NCI-H460 (cell line): ENCODE measurements around the gene NRAP. TPM values are rescaled to one million over a fixed set of nuclear protein-coding genes. Genes with fewer than 3 reads are reported as not detected.

ENCODE experiments used
- total RNA-seq: library from RNA; depleted of rRNA; stranded (reverse); fragments of >200 nt; shearing (Covaris generic); gene quantifications from 2 replicates; pipeline ENCODE4 v1.2.3, GENCODE V29; 2014; rRNA removed

The NRAP gene
- total RNA-seq, 1 experiment from 2014 or later, result 3.0 TPM

Other genes starting within 250 kb of the NRAP start
- not detected in 2 replicates for gene HABP2, start 111.0 kb downstream of the NRAP start, total RNA-seq
- 105 and 121 TPM in 2 replicates for gene CASP7, start 15.9 kb upstream of the NRAP start, total RNA-seq
- not detected in 2 replicates for gene PLEKHS1, start 87.6 kb upstream of the NRAP start, total RNA-seq
- gene DCLRE1A, start 190.0 kb upstream of the NRAP start, total RNA-seq, result 22.3 and 23.5 TPM in 2 replicates
- 22.9 and 27.3 TPM in 2 replicates for gene NHLRC2, start 190.6 kb upstream of the NRAP start, total RNA-seq